ENCODE measurements around the gene METTL16. TPM values are rescaled to one million over a fixed set of nuclear protein-coding genes. Genes with fewer than 3 reads are reported as not detected.

METTL16 gene
- total and polyA plus RNA-seq, 2 of the 4 experiments (the other 2 are of a cell fraction) = 11.8 to 15.4 TPM

- POLR2A ChIA-PET (ENCODE audit: unreplicated experiment) = no interaction called here
- H3K9ac ChIP-seq (ENCODE audit: low read depth, low read length) = peak overlapping the region; percentile 59
- H3K56ac ChIP-seq (ENCODE audit: extremely low read depth, insufficient read depth, low read length) = peak overlapping the region; percentile 69
- H3K9me1 ChIP-seq (ENCODE audit: insufficient read depth, low read length) = peaks cover 17% of the 10 kb centered on the region
- CTCF ChIA-PET = no interaction called here
- H3K9me3 ChIP-seq (ENCODE audit: control insufficient read depth, insufficient read depth, low read length) = no peaks in the 10 kb centered on the region
- peaks cover 40% of the 10 kb centered on the region for H3K4me1 ChIP-seq (ENCODE audit: control insufficient read depth, insufficient read depth, low read length)
- H4K8ac ChIP-seq (ENCODE audit: low read depth in 2 of 2, low read length in 2 of 2) = peak overlapping the region; percentile 61 to 88
- ATAC-seq (ENCODE audit: low read depth) (peak; percentile 43), DNase-seq (peak; percentile 98)
- peak overlapping the region; percentile 67 for H3K18ac ChIP-seq (ENCODE audit: low read depth, low read length)
- peak overlapping the region; percentile 88 for H2AK9ac ChIP-seq (replicated peaks; ENCODE audit: low read depth, low read length, poor library complexity)
- WGBS, 2 experiments (ENCODE audit: extremely low coverage in 2 of 2, insufficient read length in 1 of 2) = 3% methylated on average over 6 of the region's 34 CpGs; no CpG with 5 or more reads in 1 of the 2 experiments
- H4K20me1 ChIP-seq (ENCODE audit: insufficient read depth, low read length) = peaks cover 34% of the 10 kb centered on the region
- H3K27me3 ChIP-seq (ENCODE audit: control insufficient read depth, insufficient read depth, low read length) = no peaks in the 10 kb centered on the region
- peak overlapping the region; percentile 86 for H3K27ac ChIP-seq (ENCODE audit: insufficient read depth, low read length)
- peak overlapping the region; percentile 87 for H2BK5ac ChIP-seq (ENCODE audit: low read depth, low read length, poor library complexity, severe bottlenecking)
- peak overlapping the region; percentile 97 for H3K4ac ChIP-seq (ENCODE audit: low read depth, low read length)
- H3K14ac ChIP-seq (replicated peaks; ENCODE audit: low read depth, low read length) = peak overlapping the region; percentile 88
- H2BK20ac ChIP-seq (ENCODE audit: low read depth, low read length) = peak overlapping the region; percentile 57
- TF ChIP-seq NFE2L2 (IDR thresholded peaks at IDR 0.05; ENCODE audit: low read depth, low read length) = no peak
- TF ChIP-seq MAZ (IDR thresholded peaks at IDR 0.05; ENCODE audit: borderline replicate concordance, low read depth, low read length) = peak; percentile 96
- TF ChIP-seq POLR2A (IDR thresholded peaks at IDR 0.05; ENCODE audit: low read depth, low read length) = peak; percentile 86
- peak; percentile 51 for TF ChIP-seq MXI1 (IDR thresholded peaks at IDR 0.05; ENCODE audit: borderline replicate concordance, low read depth, low read length)
- TF ChIP-seq USF2 (IDR thresholded peaks at IDR 0.05; ENCODE audit: low read depth, low read length) = no peak
- H3K36me3 ChIP-seq (ENCODE audit: control insufficient read depth, insufficient read depth, low read length) = no peaks in the 10 kb centered on the region; the same call in 1 of the 2 replicates
- peak overlapping the region; percentile 34 for H4K5ac ChIP-seq (ENCODE audit: low read depth, low read length)
- H3K79me1 ChIP-seq (ENCODE audit: low read depth in 1 of 2, low read length in 2 of 2) = peaks cover 13 to 61% of the 10 kb centered on the region in 2 experiments; a peak in 3 of 4 replicates
- no TSS peak for BruUV-seq (replicated peaks)
- peak overlapping the region; percentile 82 for H4K91ac ChIP-seq (ENCODE audit: insufficient read depth, low read depth, low read length)
- peak overlapping the region; percentile 29; the same call in 1 of the 3 replicates for H2BK15ac ChIP-seq (ENCODE audit: low read depth, low read length)
- H2AK5ac ChIP-seq (ENCODE audit: low read depth, low read length) = peak overlapping the region; percentile 97
- in situ Hi-C loops (cut with MboI; ENCODE audit: low sequenced_read_pairs) (no loop called here), intact Hi-C loops (cut with micrococcal nuclease) (no loop called here), dilution Hi-C loops (cut with HindIII; ENCODE audit: low sequenced_read_pairs, unreplicated experiment) (no loop called here)
- peak overlapping the region; percentile 84 for H3K4me2 ChIP-seq (ENCODE audit: low read depth, low read length)
- peak overlapping the region; percentile 32 for H3K4me3 ChIP-seq (ENCODE audit: insufficient read depth, low read depth, low read length)
- H2BK120ac ChIP-seq (ENCODE audit: low read depth, low read length) = peak overlapping the region; percentile 90; the same call in 1 of the 2 replicates
- peak overlapping the region; percentile 94 for H3K23ac ChIP-seq (ENCODE audit: low read depth, low read length)
- peak overlapping the region; percentile 90 for H2AFZ ChIP-seq (replicated peaks; ENCODE audit: low read length, poor library complexity)
Measured at GRCh38 chr17:2396568-2397246, 115.0 kb downstream of the METTL16 start.
